ENCODE measurements around the gene WDR87.

The WDR87 gene

DNA sequence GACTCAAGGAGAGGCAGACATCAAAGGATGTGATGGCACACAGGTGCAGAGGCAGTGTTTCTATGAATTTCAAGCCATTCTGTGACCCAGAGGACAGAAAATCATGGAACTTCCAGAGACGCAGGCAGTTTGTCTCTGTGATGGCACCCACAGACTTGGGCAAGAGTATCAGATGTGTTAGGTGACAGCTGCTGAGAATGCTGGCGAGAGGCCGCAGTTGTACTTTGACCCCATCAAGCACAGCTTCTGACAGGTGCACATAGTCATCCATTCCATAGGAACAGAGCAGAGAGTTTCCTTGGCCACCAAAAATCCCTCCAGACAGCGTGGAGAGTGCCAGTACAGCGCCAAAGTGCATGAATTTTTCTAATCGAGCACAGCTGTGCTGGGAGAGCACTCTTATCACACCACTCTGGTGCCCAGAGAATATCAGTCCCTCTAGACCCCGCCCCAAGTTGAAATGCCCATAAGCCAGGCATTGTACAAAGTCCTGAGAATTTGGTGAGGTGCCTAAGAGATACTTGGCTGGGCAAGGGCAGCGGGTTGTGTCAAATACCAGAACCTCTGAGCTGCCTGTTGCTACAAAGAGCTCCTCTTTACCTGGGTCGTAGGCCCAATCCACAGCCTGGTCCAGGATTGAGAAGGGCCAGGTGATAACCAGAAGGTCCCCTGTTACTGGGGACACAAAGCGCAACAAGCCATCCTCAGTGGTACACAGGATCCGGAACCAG is 12.4 kb downstream of the WDR87 start:
- no peaks in the 10 kb centered on the region for H3K27me3 ChIP-seq (replicated peaks in 2 of 5; ENCODE audit: control insufficient read depth in 4 of 5, insufficient read depth in 5 of 5, low read length in 4 of 5)
- H3K4me3 ChIP-seq (ENCODE audit: control insufficient read depth in 1 of 7, extremely low read depth in 1 of 7, insufficient read depth in 4 of 7, low read depth in 2 of 7, low read length in 6 of 7), result no peak overlapping the region
- H3K9me3 ChIP-seq (ENCODE audit: control extremely low read depth in 1 of 5, control insufficient read depth in 4 of 5, insufficient read depth in 2 of 5, low read depth in 1 of 5, low read length in 4 of 5), result peaks cover 0 to 2% (median 0%) of the 10 kb centered on the region in 5 experiments
- ChIA-PET CTCF (interaction anchor here (0.6 to 1.7 kb wide), 2 partner anchors 8 to 115 kb away, joined by 3 to 4 read pairs; no protein-coding TSS in a partner anchor), POLR2A (no interaction called here)
- WGBS (ENCODE audit: insufficient coverage), result 97% methylated on average over 9 of the region's 11 CpGs
- no peaks in the 10 kb centered on the region for H3K36me3 ChIP-seq (ENCODE audit: control insufficient read depth in 4 of 4, insufficient read depth in 4 of 4, low read length in 3 of 4)
- no peak overlapping the region for H3K27ac ChIP-seq (ENCODE audit: insufficient read depth in 1 of 2, low read depth in 1 of 2, low read length in 2 of 2, poor library complexity in 1 of 2, severe bottlenecking in 2 of 2)
- H3K4me1 ChIP-seq (ENCODE audit: control extremely low read depth in 1 of 4, control insufficient read depth in 4 of 4, insufficient read depth in 4 of 4, low read length in 3 of 4), result peaks cover 0 to 2% (median 0%) of the 10 kb centered on the region in 4 experiments
- no peak for DNase-seq

GRCh38 chr19:37886571-37886970 is 19.8 kb downstream of the WDR87 start:
- 62% methylated on average over 1 of the region's 1 CpG for WGBS (ENCODE audit: insufficient coverage)
- DNase-seq, result no peak
- ChIA-PET CTCF (no interaction called here), POLR2A (no interaction called here)
- Histone ChIP-seq H3K4me3 (ENCODE audit: control insufficient read depth in 1 of 7, extremely low read depth in 1 of 7, insufficient read depth in 4 of 7, low read depth in 2 of 7, low read length in 6 of 7) (no peak overlapping the region), H3K27me3 (replicated peaks in 2 of 5; ENCODE audit: control insufficient read depth in 4 of 5, insufficient read depth in 5 of 5, low read length in 4 of 5) (peaks cover 0 to 6% (median 3%) of the 10 kb centered on the region in 5 experiments), H3K27ac (ENCODE audit: insufficient read depth in 1 of 2, low read depth in 1 of 2, low read length in 2 of 2, poor library complexity in 1 of 2, severe bottlenecking in 2 of 2) (no peak overlapping the region), H3K4me1 (ENCODE audit: control extremely low read depth in 1 of 4, control insufficient read depth in 4 of 4, insufficient read depth in 4 of 4, low read length in 3 of 4) (no peaks in the 10 kb centered on the region), H3K9me3 (ENCODE audit: control extremely low read depth in 1 of 5, control insufficient read depth in 4 of 5, insufficient read depth in 2 of 5, low read depth in 1 of 5, low read length in 4 of 5) (peaks cover 1 to 24% (median 17%) of the 10 kb centered on the region in 5 experiments), H3K36me3 (ENCODE audit: control insufficient read depth in 4 of 4, insufficient read depth in 4 of 4, low read length in 3 of 4) (no peaks in the 10 kb centered on the region)

DNA sequence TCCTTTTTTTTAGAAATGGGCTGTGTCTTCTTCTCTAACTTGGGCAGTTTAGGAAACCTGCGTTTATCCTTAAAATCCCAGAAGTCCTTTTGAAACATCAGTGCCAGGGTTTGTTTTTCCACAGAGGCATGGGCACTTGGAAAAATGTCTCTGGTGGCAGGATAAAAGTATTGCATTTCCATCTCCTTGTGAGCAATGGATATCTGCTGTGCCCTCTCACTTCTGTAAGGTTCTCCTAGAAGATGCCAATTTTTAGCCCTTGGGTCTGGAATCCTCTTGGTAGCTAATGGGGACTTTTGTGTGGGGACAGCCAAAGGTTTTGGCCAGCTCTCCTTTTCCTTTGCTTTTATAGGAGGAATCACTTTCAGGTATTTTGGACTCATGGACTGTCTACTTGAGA is 21.0 kb downstream of the WDR87 start:
- Histone ChIP-seq H3K4me3 (ENCODE audit: control insufficient read depth in 1 of 7, extremely low read depth in 1 of 7, insufficient read depth in 4 of 7, low read depth in 2 of 7, low read length in 6 of 7) (no peak overlapping the region), H3K36me3 (ENCODE audit: control insufficient read depth in 4 of 4, insufficient read depth in 4 of 4, low read length in 3 of 4) (no peaks in the 10 kb centered on the region), H3K27ac (ENCODE audit: insufficient read depth in 1 of 2, low read depth in 1 of 2, low read length in 2 of 2, poor library complexity in 1 of 2, severe bottlenecking in 2 of 2) (no peak overlapping the region), H3K9me3 (ENCODE audit: control extremely low read depth in 1 of 5, control insufficient read depth in 4 of 5, insufficient read depth in 2 of 5, low read depth in 1 of 5, low read length in 4 of 5) (peaks cover 1 to 26% (median 17%) of the 10 kb centered on the region in 5 experiments), H3K4me1 (ENCODE audit: control extremely low read depth in 1 of 4, control insufficient read depth in 4 of 4, insufficient read depth in 4 of 4, low read length in 3 of 4) (no peaks in the 10 kb centered on the region), H3K27me3 (replicated peaks in 2 of 5; ENCODE audit: control insufficient read depth in 4 of 5, insufficient read depth in 5 of 5, low read length in 4 of 5) (peaks cover 0 to 6% (median 3%) of the 10 kb centered on the region in 5 experiments)
- 100% methylated on average over 1 of the region's 1 CpG for WGBS (ENCODE audit: insufficient coverage)
- ChIA-PET CTCF (no interaction called here), POLR2A (interaction anchor here (0.5 kb wide), 1 partner anchor 541 kb away, joined by 3 read pairs; the partner anchor contains the start of gene RASGRP4)
- no peak for DNase-seq

- no peak overlapping the region for H3K4me3 ChIP-seq (ENCODE audit: control insufficient read depth in 1 of 7, extremely low read depth in 1 of 7, insufficient read depth in 4 of 7, low read depth in 2 of 7, low read length in 6 of 7)
- peaks cover 0 to 3% (median 0%) of the 10 kb centered on the region in 4 experiments for H3K4me1 ChIP-seq (ENCODE audit: control extremely low read depth in 1 of 4, control insufficient read depth in 4 of 4, insufficient read depth in 4 of 4, low read length in 3 of 4)
- peaks cover 0 to 8% (median 0%) of the 10 kb centered on the region in 5 experiments for H3K9me3 ChIP-seq (ENCODE audit: control extremely low read depth in 1 of 5, control insufficient read depth in 4 of 5, insufficient read depth in 2 of 5, low read depth in 1 of 5, low read length in 4 of 5)
- no CpG with 5 or more reads among the region's 3 CpGs for WGBS (ENCODE audit: insufficient coverage)
- DNase-seq, result no peak
- POLR2A ChIA-PET, result no interaction called here
- CTCF ChIA-PET, result no interaction called here
- H3K36me3 ChIP-seq (ENCODE audit: control insufficient read depth in 4 of 4, insufficient read depth in 4 of 4, low read length in 3 of 4), result no peaks in the 10 kb centered on the region
- H3K27me3 ChIP-seq (replicated peaks in 2 of 5; ENCODE audit: control insufficient read depth in 4 of 5, insufficient read depth in 5 of 5, low read length in 4 of 5), result no peaks in the 10 kb centered on the region
- H3K27ac ChIP-seq (ENCODE audit: insufficient read depth in 1 of 2, low read depth in 1 of 2, low read length in 2 of 2, poor library complexity in 1 of 2, severe bottlenecking in 2 of 2), result no peak overlapping the region
Observed at GRCh38 chr19:37877147-37877546, 29.2 kb downstream of the WDR87 start.

DNA sequence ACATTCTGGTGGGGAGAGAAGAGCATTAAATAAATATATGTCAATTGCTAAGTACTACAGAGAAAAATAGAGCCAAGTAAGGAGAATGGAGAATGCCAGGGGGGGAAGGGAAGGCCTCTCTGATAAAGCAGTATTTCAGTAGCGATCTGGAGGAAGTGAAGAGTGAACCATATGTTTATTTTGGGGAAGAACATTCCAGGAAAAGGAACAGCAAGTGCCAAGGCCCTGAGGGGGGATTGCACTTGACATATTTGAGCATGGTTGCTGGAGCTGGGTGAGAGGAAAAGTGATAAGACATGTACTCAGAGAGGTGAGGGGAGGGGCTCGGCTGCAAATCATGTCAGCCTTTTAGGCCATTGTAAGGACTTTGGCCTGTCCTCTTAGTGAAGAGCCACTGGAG is 30.4 kb downstream of the WDR87 start:
- 54% methylated on average over 2 of the region's 2 CpGs for WGBS (ENCODE audit: insufficient coverage)
- no peaks in the 10 kb centered on the region for H3K27me3 ChIP-seq (replicated peaks in 2 of 5; ENCODE audit: control insufficient read depth in 4 of 5, insufficient read depth in 5 of 5, low read length in 4 of 5)
- DNase-seq, result no peak
- ChIA-PET POLR2A (no interaction called here), CTCF (no interaction called here)
- H3K27ac ChIP-seq (ENCODE audit: insufficient read depth in 1 of 2, low read depth in 1 of 2, low read length in 2 of 2, poor library complexity in 1 of 2, severe bottlenecking in 2 of 2), result no peak overlapping the region
- H3K4me1 ChIP-seq (ENCODE audit: control extremely low read depth in 1 of 4, control insufficient read depth in 4 of 4, insufficient read depth in 4 of 4, low read length in 3 of 4), result peaks cover 0 to 3% (median 0%) of the 10 kb centered on the region in 4 experiments
- H3K36me3 ChIP-seq (ENCODE audit: control insufficient read depth in 4 of 4, insufficient read depth in 4 of 4, low read length in 3 of 4), result no peaks in the 10 kb centered on the region
- peaks cover 0 to 7% (median 0%) of the 10 kb centered on the region in 5 experiments for H3K9me3 ChIP-seq (ENCODE audit: control extremely low read depth in 1 of 5, control insufficient read depth in 4 of 5, insufficient read depth in 2 of 5, low read depth in 1 of 5, low read length in 4 of 5)
- H3K4me3 ChIP-seq (ENCODE audit: control insufficient read depth in 1 of 7, extremely low read depth in 1 of 7, insufficient read depth in 4 of 7, low read depth in 2 of 7, low read length in 6 of 7), result no peak overlapping the region

- DNase-seq, result no peak
- Histone ChIP-seq H3K4me1 (ENCODE audit: control extremely low read depth in 1 of 4, control insufficient read depth in 4 of 4, insufficient read depth in 4 of 4, low read length in 3 of 4) (peaks cover 0 to 3% (median 0%) of the 10 kb centered on the region in 4 experiments), H3K9me3 (ENCODE audit: control extremely low read depth in 1 of 5, control insufficient read depth in 4 of 5, insufficient read depth in 2 of 5, low read depth in 1 of 5, low read length in 4 of 5) (peaks cover 0 to 12% (median 2%) of the 10 kb centered on the region in 5 experiments), H3K4me3 (ENCODE audit: control insufficient read depth in 1 of 7, extremely low read depth in 1 of 7, insufficient read depth in 4 of 7, low read depth in 2 of 7, low read length in 6 of 7) (no peak overlapping the region), H3K36me3 (ENCODE audit: control insufficient read depth in 4 of 4, insufficient read depth in 4 of 4, low read length in 3 of 4) (no peaks in the 10 kb centered on the region), H3K27ac (ENCODE audit: insufficient read depth in 1 of 2, low read depth in 1 of 2, low read length in 2 of 2, poor library complexity in 1 of 2, severe bottlenecking in 2 of 2) (no peak overlapping the region), H3K27me3 (replicated peaks in 2 of 5; ENCODE audit: control insufficient read depth in 4 of 5, insufficient read depth in 5 of 5, low read length in 4 of 5) (no peaks in the 10 kb centered on the region)
- 67% methylated on average over 3 of the region's 3 CpGs for WGBS (ENCODE audit: insufficient coverage)
- ChIA-PET CTCF (no interaction called here), POLR2A (no interaction called here)
Observed at GRCh38 chr19:37874784-37875183, 31.6 kb downstream of the WDR87 start.

GRCh38 chr19:37872383-37872782 is 34.0 kb downstream of the WDR87 start:
- H3K36me3 ChIP-seq (ENCODE audit: control insufficient read depth in 4 of 4, insufficient read depth in 4 of 4, low read length in 3 of 4), result no peaks in the 10 kb centered on the region
- no peak for DNase-seq
- peaks cover 0 to 3% (median 0%) of the 10 kb centered on the region in 4 experiments for H3K4me1 ChIP-seq (ENCODE audit: control extremely low read depth in 1 of 4, control insufficient read depth in 4 of 4, insufficient read depth in 4 of 4, low read length in 3 of 4)
- H3K4me3 ChIP-seq (ENCODE audit: control insufficient read depth in 1 of 7, extremely low read depth in 1 of 7, insufficient read depth in 4 of 7, low read depth in 2 of 7, low read length in 6 of 7), result no peak overlapping the region
- no peak overlapping the region for H3K27ac ChIP-seq (ENCODE audit: insufficient read depth in 1 of 2, low read depth in 1 of 2, low read length in 2 of 2, poor library complexity in 1 of 2, severe bottlenecking in 2 of 2)
- 83% methylated on average over 2 of the region's 5 CpGs for WGBS (ENCODE audit: insufficient coverage)
- POLR2A ChIA-PET, result no interaction called here
- CTCF ChIA-PET, result no interaction called here
- peaks cover 0 to 17% (median 2%) of the 10 kb centered on the region in 5 experiments for H3K9me3 ChIP-seq (ENCODE audit: control extremely low read depth in 1 of 5, control insufficient read depth in 4 of 5, insufficient read depth in 2 of 5, low read depth in 1 of 5, low read length in 4 of 5)
- H3K27me3 ChIP-seq (replicated peaks in 2 of 5; ENCODE audit: control insufficient read depth in 4 of 5, insufficient read depth in 5 of 5, low read length in 4 of 5), result no peaks in the 10 kb centered on the region

All from common myeloid progenitor, CD34-positive (primary cell).